GM12891 (cell line): Measurements from ENCODE around the gene DPP7.

ENCODE experiments used
- PAX5 ChIP-seq: IDR thresholded peaks from 2 replicates; pipeline ENCODE4 v1.6.1; 2011; ENCODE audit warnings: low read length, moderate library complexity, mild to moderate bottlenecking; ENCODE audit not compliant: insufficient read depth, severe bottlenecking
- POLR2A ChIP-seq: IDR thresholded peaks from 2 replicates; pipeline ENCODE4 v1.6.1; 2011; ENCODE audit warnings: low read depth, low read length, control low read depth
- POLR2AphosphoS5 ChIP-seq: IDR thresholded peaks from 2 replicates; pipeline ENCODE4 v1.6.1; 2011; ENCODE audit warnings: low read depth, low read length, control low read depth
- POU2F2 ChIP-seq: IDR thresholded peaks from 2 replicates; pipeline ENCODE4 v1.6.1; 2011; ENCODE audit warnings: low read depth, mild to moderate bottlenecking, control low read depth, low read length, moderate library complexity
- SPI1 ChIP-seq: IDR thresholded peaks from 2 replicates; pipeline ENCODE4 v1.6.1; 2011; ENCODE audit warnings: low read depth, low read length, control low read depth
- TAF1 ChIP-seq: IDR thresholded peaks from 2 replicates; pipeline ENCODE4 v1.6.1; 2011; ENCODE audit warnings: low read depth, low read length, control low read depth

DNA sequence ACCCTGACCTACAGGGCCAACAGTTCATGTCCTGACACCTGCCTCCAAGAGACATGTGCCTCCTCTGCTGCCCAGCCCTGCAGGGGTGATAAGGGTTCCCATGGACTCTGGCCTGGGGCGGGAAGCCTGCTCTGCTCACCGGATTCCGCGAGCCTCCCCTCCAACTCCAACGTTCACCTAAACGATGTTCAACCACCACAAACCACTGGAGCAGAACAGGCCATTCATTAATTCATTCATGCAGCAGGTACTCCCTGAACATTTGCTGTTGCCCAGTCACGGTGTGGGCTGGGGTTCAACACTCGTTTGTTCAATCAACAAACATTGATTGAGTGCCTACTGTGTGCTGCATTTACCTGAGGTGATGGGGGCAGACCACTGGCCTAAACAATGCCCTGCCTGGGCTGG lies 40.5 kb downstream of the DPP7 start:
- no peak for TF ChIP-seq POLR2AphosphoS5
- TF ChIP-seq POLR2A: no peak
- no peak for TF ChIP-seq TAF1
- no peak for TF ChIP-seq SPI1
- TF ChIP-seq POU2F2: no peak
- no peak for TF ChIP-seq PAX5
